ENCODE results near the gene CD58. TPM values are rescaled to one million over a fixed set of nuclear protein-coding genes. Genes with fewer than 3 reads are reported as not detected.

CD58 gene
- total RNA-seq, 1 experiment from 2014 or later = 5.3 TPM

GRCh38 chr1:116581323-116581885, 10.6 kb upstream of the CD58 start:
- ATAC-seq (no peak), DNase-seq (ENCODE audit: low spot score) (no peak)
- CTCF ChIA-PET = no interaction called here
- TF ChIP-seq PRDM15 (CRISPR knock-in tag; IDR thresholded peaks at IDR 0.05) (no peak), AR (CRISPR knock-in tag; IDR thresholded peaks at IDR 0.05) (no peak), GRHL2 (CRISPR knock-in tag; IDR thresholded peaks at IDR 0.05; ENCODE audit: insufficient replicate concordance, severe bottlenecking) (no peak), JUN (CRISPR knock-in tag; IDR thresholded peaks at IDR 0.05) (no peak)
- Mint-ChIP-seq H3K27ac (no peak overlapping the region), H3K4me1 (peaks cover 3% of the 10 kb centered on the region), H3K4me3 (no peak overlapping the region), H3K9me3 (no peaks in the 10 kb centered on the region), H3K27me3 (ENCODE audit: low read depth) (no peaks in the 10 kb centered on the region), H3K36me3 (peaks cover 11% of the 10 kb centered on the region)
- POLR2A ChIA-PET = no interaction called here

GRCh38 chr1:116580446-116581322, 9.9 kb upstream of the CD58 start:
- Mint-ChIP-seq H3K4me1 (no peaks in the 10 kb centered on the region), H3K27ac (no peak overlapping the region), H3K27me3 (ENCODE audit: low read depth) (no peaks in the 10 kb centered on the region), H3K36me3 (peaks cover 11% of the 10 kb centered on the region), H3K4me3 (no peak overlapping the region), H3K9me3 (no peaks in the 10 kb centered on the region)
- POLR2A ChIA-PET = no interaction called here
- TF ChIP-seq GTF2I (CRISPR knock-in tag; conservative IDR thresholded peaks at IDR 0.05) (no peak), MYBL2 (CRISPR knock-in tag; IDR thresholded peaks at IDR 0.05) (no peak)
- ATAC-seq (no peak), DNase-seq (ENCODE audit: low spot score) (no peak)
- CTCF ChIA-PET = no interaction called here

GRCh38 chr1:116579259-116579875, 8.5 kb upstream of the CD58 start:
- Mint-ChIP-seq H3K9me3 (no peaks in the 10 kb centered on the region), H3K4me3 (no peak overlapping the region), H3K27me3 (ENCODE audit: low read depth) (no peaks in the 10 kb centered on the region), H3K27ac (no peak overlapping the region), H3K4me1 (peaks cover 6% of the 10 kb centered on the region), H3K36me3 (peaks cover 4% of the 10 kb centered on the region)
- DNase-seq (ENCODE audit: low spot score) = no peak
- ChIA-PET CTCF (interaction anchor here (0.9 kb wide), 1 partner anchor 17 kb away, joined by 3 read pairs; no protein-coding TSS in a partner anchor), POLR2A (no interaction called here)
- no peak for ATAC-seq
- no peak for TF ChIP-seq CBFB (CRISPR knock-in tag; IDR thresholded peaks at IDR 0.05; ENCODE audit: low read depth)
- no peak for TF ChIP-seq CTCF (IDR thresholded peaks at IDR 0.05)
- no peak for TF ChIP-seq MXD4 (CRISPR knock-in tag; IDR thresholded peaks at IDR 0.05; ENCODE audit: borderline replicate concordance)
- TF ChIP-seq PREB (CRISPR knock-in tag; IDR thresholded peaks at IDR 0.05; ENCODE audit: borderline replicate concordance) = no peak
- TF ChIP-seq MLX (CRISPR knock-in tag; IDR thresholded peaks at IDR 0.05) = no peak
- TF ChIP-seq CREM (CRISPR knock-in tag; IDR thresholded peaks at IDR 0.05) = no peak
- no peak for TF ChIP-seq GABPB1 (CRISPR knock-in tag; IDR thresholded peaks at IDR 0.05)
- TF ChIP-seq IRF1 (CRISPR knock-in tag; IDR thresholded peaks at IDR 0.05) = no peak
- no peak for TF ChIP-seq ZNF671 (CRISPR knock-in tag; IDR thresholded peaks at IDR 0.05)
- no peak for TF ChIP-seq ZNF416 (CRISPR knock-in tag; IDR thresholded peaks at IDR 0.05)
- no peak for TF ChIP-seq ZNF219 (CRISPR knock-in tag; IDR thresholded peaks at IDR 0.05; ENCODE audit: borderline replicate concordance)
- no peak for TF ChIP-seq FOXP1 (CRISPR knock-in tag; IDR thresholded peaks at IDR 0.05; ENCODE audit: borderline replicate concordance)
- TF ChIP-seq SOX15 (CRISPR knock-in tag; IDR thresholded peaks at IDR 0.05) = no peak
- no peak for TF ChIP-seq JUN (CRISPR knock-in tag; IDR thresholded peaks at IDR 0.05)
- TF ChIP-seq NFE2L1 (CRISPR knock-in tag; IDR thresholded peaks at IDR 0.05) = no peak
